Embryonic facial prominence (tissue), 1 donor: Measurements from ENCODE around the gene PSTPIP1.

Experiments used
- DNase-seq: peaks from one replicate; pipeline ENCODE4 v3.0.0-alpha.2; 2016; ENCODE audit errors: extremely low spot score

The PSTPIP1 gene

DNA sequence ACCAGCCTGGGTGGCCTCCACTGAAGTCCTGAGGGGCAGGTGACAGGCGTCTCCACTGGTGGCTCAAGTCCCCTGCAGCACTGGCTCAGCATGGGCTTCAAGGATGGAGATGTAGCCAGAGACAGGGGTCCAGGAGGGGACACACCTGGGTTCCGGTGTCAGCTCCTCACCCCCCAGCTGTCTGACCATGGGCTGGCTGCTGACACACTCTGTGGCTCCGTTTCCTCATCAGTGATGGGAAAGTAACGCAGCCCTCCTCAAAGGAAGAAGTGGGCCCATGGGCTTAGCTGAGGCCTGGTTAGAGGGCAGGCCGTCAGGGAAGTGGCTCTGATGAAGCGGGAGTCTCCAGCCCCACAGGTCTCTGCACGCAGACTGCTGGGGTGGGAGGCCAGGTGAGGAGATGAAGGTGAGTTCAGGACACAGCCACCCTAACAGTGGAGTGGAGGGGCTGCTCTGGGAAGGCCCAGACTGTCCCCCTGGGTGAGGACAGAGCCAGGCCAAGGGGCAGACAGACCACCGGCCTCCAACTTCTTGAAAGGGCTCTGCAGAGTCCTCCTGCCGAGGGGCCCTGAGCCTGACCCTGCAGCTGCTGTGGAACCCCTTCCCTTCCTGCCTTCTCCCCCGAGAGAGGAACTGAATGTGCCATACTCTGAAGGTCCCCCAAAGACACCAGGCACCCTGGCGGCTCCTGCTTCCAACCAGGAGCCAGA lies 24.0 kb downstream of the PSTPIP1 start:
- DNase-seq: no peak

DNA sequence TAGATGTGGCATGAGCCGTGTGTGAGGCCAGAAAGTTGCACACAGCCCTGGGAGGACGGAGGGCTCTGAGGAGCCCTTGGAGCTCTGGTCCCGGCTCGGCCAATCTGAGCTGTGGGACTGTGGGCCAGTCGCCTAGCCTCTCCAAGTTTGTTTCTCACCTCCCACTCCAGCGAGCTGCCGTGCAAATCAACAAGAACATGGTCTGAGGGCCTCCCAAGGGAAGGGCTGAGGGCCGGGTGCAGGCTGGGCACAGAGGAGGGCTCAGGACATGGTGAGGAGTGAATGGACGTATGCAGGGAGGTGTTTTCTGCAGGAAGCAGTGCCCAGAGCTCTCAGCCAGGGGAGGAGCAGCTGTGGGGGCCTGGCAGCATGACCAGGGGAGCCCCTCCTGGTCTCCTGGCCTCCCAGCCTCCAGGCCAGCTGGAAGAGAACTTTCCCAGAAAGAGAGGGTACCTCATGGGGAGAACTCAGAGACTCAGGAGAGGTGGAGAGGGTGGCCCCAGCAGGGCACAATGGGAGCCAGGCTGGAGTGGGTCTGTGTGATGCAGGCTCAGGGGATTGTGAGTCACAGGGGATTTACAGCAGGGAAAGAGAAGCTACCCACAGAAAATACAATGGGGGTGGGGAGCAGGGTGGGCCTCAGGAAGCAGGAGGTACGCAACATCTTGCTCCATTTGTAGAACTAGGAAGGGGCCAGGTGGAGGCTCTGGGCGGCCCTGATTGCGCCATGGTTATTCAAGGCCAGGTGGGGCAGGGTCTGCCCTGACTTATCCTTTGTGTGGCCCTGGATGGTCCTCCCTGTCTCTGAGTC lies 24.8 kb downstream of the PSTPIP1 start:
- no peak for DNase-seq

- no peak for DNase-seq
Measured at GRCh38 chr15:77020348-77021087, 25.6 kb downstream of the PSTPIP1 start.

DNA sequence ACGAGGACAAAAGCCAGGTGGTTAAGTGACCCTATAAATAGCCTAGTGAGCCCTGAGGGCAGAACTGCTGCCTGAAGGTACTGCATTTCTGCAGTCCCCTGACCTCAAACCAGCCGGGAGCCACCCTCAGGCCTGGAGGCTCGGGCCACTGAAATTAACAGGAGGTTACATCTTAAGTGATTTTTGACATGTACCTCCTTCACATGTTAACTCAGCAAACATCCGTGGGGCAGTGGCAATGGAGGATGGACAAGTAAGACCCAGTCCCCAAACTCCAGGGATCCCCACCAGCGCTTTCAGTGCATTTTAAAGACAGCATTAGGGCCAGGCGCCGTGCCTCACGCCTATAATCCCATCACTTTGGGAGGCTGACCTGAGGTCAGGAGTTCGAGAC lies 26.2 kb downstream of the PSTPIP1 start:
- DNase-seq: no peak

DNA sequence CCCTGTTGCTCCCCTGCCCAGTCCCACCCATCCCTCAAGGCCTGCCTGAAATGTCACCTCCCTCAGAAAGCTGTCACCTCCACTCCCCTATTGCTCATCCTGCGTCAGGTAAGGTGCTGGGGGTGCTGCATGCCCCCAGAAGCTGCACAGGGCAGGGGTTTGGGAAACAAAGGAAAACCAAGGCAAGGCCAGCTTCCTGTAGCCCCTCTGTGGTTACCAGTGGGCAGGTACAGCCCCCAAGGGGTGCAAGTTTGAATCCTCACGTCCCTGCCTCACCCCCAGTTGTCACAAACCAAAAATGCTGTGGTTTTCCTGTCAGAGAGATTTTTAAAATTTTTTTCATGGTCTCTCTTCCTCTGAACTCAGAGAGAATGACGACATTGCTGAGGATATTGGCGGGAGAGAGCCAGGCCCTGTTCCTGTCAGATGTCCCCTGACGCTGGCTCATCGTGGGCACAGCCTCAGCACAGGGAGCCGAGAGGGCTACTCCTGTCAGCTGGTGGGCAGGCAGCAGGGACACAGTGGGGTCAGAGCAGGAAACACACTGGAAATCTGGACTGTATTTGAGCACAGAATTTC lies 27.0 kb downstream of the PSTPIP1 start:
- DNase-seq: no peak

DNA sequence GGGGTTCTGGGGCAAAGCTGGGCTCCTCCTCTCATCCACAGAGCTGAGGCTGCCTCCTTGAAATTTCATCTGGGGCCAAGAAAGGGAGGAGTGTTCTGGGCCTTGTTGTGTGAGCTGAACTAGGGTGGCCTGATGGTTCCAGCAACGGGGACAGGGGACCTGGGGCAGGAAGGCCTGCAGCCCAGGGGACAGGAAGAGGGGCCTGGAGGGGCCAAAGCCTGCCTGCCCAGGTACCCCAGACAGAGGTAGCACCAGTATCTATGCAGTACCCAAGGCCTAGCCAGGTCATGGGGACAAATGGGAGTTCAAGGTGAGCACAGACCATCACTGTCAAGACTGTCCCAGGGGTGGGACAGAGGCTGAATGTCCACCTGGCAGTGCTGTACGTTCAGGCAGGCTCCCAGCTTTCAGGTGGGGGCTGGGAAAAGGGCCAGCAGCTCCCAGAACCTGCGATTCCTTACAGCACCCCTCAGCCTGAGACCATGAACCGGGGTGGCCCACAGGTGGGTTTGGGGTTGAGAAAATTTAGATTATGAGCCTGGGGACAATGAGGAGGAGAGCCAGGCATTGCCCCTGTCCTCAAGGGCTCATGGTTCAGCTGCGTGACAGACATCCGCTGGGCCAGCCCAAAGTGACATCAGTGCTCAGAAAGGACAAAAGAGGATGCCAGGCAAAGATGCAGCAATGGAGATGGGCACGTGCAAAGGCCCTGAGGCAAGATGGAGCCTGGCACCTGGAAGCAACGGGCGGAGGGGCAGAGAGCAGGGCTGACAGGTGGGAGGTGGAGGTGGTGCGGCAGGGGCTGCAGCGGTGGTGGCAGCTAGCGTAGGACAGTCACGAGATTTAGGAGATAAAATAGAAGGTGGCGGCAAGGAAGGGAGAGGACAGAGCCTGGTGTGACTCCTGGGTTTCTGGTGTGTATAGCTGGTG lies 28.0 kb downstream of the PSTPIP1 start:
- no peak for DNase-seq

DNA sequence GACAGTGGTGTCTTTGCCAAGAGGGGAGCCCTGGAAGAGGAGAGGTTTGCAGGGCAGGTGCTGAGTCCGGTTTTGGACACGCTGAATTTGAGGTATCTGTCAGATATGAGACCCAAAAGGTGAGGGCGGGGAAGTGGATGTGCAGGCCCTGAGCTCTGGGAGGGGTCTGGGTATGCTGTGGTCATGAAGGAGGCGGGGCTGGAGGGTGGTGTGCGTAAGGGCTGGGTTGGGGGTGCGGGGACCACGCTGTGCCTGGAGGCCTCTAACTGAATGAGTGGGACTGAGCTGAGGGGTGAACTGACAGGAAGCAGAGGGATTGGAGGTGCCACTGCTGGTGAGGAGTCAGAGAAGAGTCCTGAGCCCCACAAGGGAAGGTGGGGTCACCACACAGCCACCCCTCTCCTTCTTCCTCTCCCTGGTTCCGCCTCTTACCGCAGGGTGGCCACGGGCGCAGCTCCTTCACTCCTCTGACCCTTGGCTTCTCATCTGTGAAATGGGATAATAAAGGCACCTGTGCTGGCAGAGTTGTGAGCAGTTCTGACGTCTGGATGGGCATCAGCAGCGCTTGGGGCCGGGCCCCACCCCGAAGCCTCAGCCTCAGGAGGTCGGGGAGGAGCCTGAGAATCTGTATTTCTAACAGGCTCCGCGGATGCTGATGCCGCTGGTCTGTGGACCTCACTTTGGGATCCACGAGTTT lies 28.8 kb downstream of the PSTPIP1 start:
- no peak for DNase-seq

GRCh38 chr15:77024273-77025082 lies 29.6 kb downstream of the PSTPIP1 start:
- DNase-seq: no peak

- no peak for DNase-seq
Measured at GRCh38 chr15:77025083-77025901, 30.4 kb downstream of the PSTPIP1 start.

GRCh38 chr15:77025941-77026411 lies 31.1 kb downstream of the PSTPIP1 start:
- no peak for DNase-seq

GRCh38 chr15:77026501-77027110 lies 31.7 kb downstream of the PSTPIP1 start:
- DNase-seq: no peak

DNA sequence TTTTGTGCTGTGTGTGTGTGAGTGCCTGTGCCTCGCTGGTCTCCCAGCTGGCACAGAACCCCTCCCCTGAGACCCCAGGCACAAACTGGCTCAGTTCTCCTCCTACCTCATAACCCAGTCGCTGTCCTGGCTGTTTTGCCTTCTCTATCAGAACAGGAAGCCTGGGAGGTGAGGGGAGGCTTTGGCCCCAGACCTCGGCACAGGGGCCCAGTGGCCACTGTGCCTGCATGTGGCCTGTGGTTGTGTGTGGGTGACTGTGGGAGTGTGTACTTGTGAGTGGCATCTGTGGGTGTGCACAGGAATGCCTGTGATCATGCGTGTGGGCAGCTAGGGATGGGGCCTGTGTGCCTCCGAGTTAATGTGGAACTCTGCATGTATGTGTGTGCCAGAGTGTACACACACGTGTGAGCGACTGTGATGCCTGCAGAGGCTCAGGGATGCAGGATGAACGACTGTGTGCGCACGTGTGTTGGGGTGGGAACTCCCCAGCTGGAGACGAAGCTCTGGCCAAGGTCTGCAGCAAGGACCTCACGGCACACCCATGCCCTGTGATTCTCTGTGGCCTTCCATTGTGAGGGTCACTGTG lies 32.3 kb downstream of the PSTPIP1 start:
- no peak for DNase-seq

GRCh38 chr15:77027697-77028450 lies 32.9 kb downstream of the PSTPIP1 start:
- no peak for DNase-seq

GRCh38 chr15:77028451-77029165 lies 33.7 kb downstream of the PSTPIP1 start:
- DNase-seq: no peak

GRCh38 chr15:77029166-77030047 lies 34.5 kb downstream of the PSTPIP1 start:
- DNase-seq: no peak
